Measurements from ENCODE around the gene CCDC149. TPM values are rescaled to one million over a fixed set of nuclear protein-coding genes. Genes with fewer than 3 reads are reported as not detected.

CCDC149 gene
- total RNA-seq, 1 donor from 2014 or later: 20.6 TPM

- Mint-ChIP-seq H3K9me3 (ENCODE audit: unreplicated experiment) (peaks cover 10% of the 10 kb centered on the region), H3K27me3 (ENCODE audit: unreplicated experiment) (no peaks in the 10 kb centered on the region), H3K4me3 (ENCODE audit: unreplicated experiment) (no peak overlapping the region), H3K4me1 (ENCODE audit: unreplicated experiment) (peaks cover 33% of the 10 kb centered on the region), H3K27ac (ENCODE audit: unreplicated experiment) (no peak overlapping the region), H3K36me3 (ENCODE audit: unreplicated experiment) (peaks cover 1% of the 10 kb centered on the region)
- TF ChIP-seq, protein P1, sequence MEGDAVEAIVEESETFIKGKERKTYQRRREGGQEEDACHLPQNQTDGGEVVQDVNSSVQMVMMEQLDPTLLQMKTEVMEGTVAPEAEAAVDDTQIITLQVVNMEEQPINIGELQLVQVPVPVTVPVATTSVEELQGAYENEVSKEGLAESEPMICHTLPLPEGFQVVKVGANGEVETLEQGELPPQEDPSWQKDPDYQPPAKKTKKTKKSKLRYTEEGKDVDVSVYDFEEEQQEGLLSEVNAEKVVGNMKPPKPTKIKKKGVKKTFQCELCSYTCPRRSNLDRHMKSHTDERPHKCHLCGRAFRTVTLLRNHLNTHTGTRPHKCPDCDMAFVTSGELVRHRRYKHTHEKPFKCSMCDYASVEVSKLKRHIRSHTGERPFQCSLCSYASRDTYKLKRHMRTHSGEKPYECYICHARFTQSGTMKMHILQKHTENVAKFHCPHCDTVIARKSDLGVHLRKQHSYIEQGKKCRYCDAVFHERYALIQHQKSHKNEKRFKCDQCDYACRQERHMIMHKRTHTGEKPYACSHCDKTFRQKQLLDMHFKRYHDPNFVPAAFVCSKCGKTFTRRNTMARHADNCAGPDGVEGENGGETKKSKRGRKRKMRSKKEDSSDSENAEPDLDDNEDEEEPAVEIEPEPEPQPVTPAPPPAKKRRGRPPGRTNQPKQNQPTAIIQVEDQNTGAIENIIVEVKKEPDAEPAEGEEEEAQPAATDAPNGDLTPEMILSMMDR (IDR thresholded peaks at IDR 0.05): no peak
- peak; percentile 1 for DNase-seq (ENCODE audit: extremely low spot score, unreplicated experiment)
Measured at GRCh38 chr4:24783506-24783905, 129.3 kb downstream of the CCDC149 start.

GRCh38 chr4:24781999-24782745 is 130.7 kb downstream of the CCDC149 start:
- no peak overlapping the region for H3K4me3 Mint-ChIP-seq (ENCODE audit: unreplicated experiment)
- H3K9me3 Mint-ChIP-seq (ENCODE audit: unreplicated experiment): peaks cover 4% of the 10 kb centered on the region
- peak; percentile 2 for DNase-seq (ENCODE audit: extremely low spot score, unreplicated experiment)
- peak overlapping the region; percentile 47 for H3K27ac Mint-ChIP-seq (ENCODE audit: unreplicated experiment)
- no peaks in the 10 kb centered on the region for H3K36me3 Mint-ChIP-seq (ENCODE audit: unreplicated experiment)
- H3K4me1 Mint-ChIP-seq (ENCODE audit: unreplicated experiment): peaks cover 44% of the 10 kb centered on the region
- H3K27me3 Mint-ChIP-seq (ENCODE audit: unreplicated experiment): no peaks in the 10 kb centered on the region
- TF ChIP-seq, protein P1 (IDR thresholded peaks at IDR 0.05): no peak

- Mint-ChIP-seq H3K36me3 (ENCODE audit: unreplicated experiment) (no peaks in the 10 kb centered on the region), H3K4me1 (ENCODE audit: unreplicated experiment) (peaks cover 44% of the 10 kb centered on the region), H3K4me3 (ENCODE audit: unreplicated experiment) (no peak overlapping the region), H3K9me3 (ENCODE audit: unreplicated experiment) (no peaks in the 10 kb centered on the region), H3K27me3 (ENCODE audit: unreplicated experiment) (no peaks in the 10 kb centered on the region), H3K27ac (ENCODE audit: unreplicated experiment) (no peak overlapping the region)
- TF ChIP-seq, protein P1 (IDR thresholded peaks at IDR 0.05): no peak
- DNase-seq (ENCODE audit: extremely low spot score, unreplicated experiment): peak; percentile 5
Measured at GRCh38 chr4:24780936-24781495, 131.8 kb downstream of the CCDC149 start.

DNA sequence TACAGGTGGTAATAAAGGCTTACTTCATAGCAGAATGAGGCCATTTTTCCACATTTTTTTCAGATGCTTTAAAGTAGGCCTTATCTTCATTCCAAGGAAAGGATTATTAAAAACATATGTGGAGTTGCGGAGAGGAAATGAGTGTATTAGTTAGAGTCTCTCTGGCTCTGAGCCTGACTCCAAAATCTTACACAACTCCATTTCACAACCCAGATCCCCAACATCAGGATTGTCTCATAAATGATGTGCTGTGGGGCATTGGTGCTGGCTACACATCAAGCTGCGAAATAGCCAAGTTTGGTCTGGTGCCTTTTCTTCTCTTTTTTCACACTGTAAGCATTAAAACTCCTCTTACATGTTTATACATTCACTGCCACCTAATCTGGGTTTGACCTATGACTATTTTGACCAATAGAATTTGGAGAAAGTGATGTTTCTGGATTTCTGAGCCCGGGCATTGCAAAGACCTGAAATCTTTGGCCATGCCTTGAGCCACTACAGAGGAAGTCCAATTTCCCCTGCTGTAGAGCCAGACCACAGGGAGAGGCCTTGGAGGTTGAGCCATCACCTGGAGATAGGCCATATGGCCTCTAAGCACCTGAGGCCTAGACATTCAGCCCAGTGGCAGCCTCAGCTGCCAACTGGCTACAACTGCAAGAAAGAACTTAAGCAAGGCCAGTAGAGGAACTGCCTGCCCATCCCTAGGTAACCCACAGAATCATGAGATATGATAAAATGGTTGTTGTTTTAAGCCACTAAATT is 134.2 kb downstream of the CCDC149 start:
- TF ChIP-seq, protein P1 (IDR thresholded peaks at IDR 0.05): no peak
- Mint-ChIP-seq H3K36me3 (ENCODE audit: unreplicated experiment) (no peaks in the 10 kb centered on the region), H3K4me3 (ENCODE audit: unreplicated experiment) (no peak overlapping the region), H3K27ac (ENCODE audit: unreplicated experiment) (peak overlapping the region; percentile 70), H3K27me3 (ENCODE audit: unreplicated experiment) (no peaks in the 10 kb centered on the region), H3K4me1 (ENCODE audit: unreplicated experiment) (peaks cover 52% of the 10 kb centered on the region), H3K9me3 (ENCODE audit: unreplicated experiment) (no peaks in the 10 kb centered on the region)
- peak; percentile 34 for DNase-seq (ENCODE audit: extremely low spot score, unreplicated experiment)

Data from osteocyte (in vitro differentiated cells).